Measurements from ENCODE around the gene TMEM170A. TPM values are rescaled to one million over a fixed set of nuclear protein-coding genes. Genes with fewer than 3 reads are reported as not detected.

Gene TMEM170A
- total and polyA plus RNA-seq, 2 of the 13 experiments (the other 11 are each of a cell fraction or from before 2014, with no cell fraction given), result 35.7 to 39.7 TPM

DNA sequence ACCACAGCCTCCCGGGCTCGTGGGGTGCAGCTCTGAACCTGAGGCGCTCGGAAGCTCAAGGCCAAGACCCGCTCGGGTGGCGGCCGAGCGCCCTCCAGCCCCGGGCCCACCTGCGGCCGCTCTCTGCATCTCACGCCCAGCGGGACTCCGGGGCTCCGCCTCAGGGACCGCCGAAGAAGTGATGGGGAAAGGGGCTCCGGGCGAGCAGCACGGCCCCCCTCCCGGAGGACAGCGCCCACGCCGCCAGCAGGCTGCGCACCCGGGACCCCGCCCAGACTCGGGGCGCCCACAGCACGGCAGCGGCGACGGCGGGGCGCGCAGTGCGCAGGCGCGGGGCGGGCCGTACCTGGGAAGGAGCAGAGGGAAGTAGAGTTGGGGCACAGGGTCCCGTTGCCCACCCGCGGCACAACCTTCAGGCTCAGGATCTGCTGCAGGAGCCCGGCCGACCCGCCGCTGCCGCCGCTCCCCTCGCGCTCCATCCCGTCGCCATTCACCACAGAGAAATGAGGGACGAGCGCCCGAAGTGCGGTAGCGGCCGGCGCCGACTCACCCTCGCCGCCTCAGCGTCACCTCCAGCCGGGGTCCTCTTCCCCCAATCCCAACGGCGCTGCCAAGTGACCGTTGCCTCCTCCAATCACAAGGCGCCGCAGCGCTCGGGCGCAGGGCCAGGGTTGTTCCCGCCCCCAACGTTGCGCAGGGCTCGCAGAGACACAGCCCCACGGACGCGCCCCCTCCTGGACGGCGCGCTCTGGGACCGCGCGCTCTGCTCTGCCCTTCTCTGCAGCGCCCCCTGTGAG, at the start of gene TMEM170A (continued):
- TF ChIP-seq FOXP1 (IDR thresholded peaks at IDR 0.05), result no peak
- TF ChIP-seq FOXP1 (CRISPR knock-in tag; IDR thresholded peaks at IDR 0.05), result peak; percentile 46
- TF ChIP-seq ZNF230 (CRISPR knock-in tag; IDR thresholded peaks at IDR 0.05), result no peak; the same call in 1 of the 2 replicates
- no peak for TF ChIP-seq SATB2 (CRISPR knock-in tag; IDR thresholded peaks at IDR 0.05)
- no peak; the same call in 1 of the 2 replicates for TF ChIP-seq JUN (CRISPR knock-in tag; IDR thresholded peaks at IDR 0.05)
- peak; percentile 73 for TF ChIP-seq ZNF329 (CRISPR knock-in tag; IDR thresholded peaks at IDR 0.05; ENCODE audit: low read depth)
- TF ChIP-seq ZBTB34 (CRISPR knock-in tag; IDR thresholded peaks at IDR 0.05), result no peak
- no peak; the same call in 1 of the 2 replicates for TF ChIP-seq ZFP41 (CRISPR knock-in tag; IDR thresholded peaks at IDR 0.05; ENCODE audit: borderline replicate concordance)
- 0 out of 2 replicates have a peak, but pooled peaks have one; percentile 19 for TF ChIP-seq SAFB2 (CRISPR knock-in tag; IDR thresholded peaks at IDR 0.05; ENCODE audit: borderline replicate concordance, low read depth)
- TF ChIP-seq ISX (CRISPR knock-in tag; conservative IDR thresholded peaks at IDR 0.05), result no peak
- no peak for TF ChIP-seq CERS6 (CRISPR knock-in tag; IDR thresholded peaks at IDR 0.05)
- no peak for TF ChIP-seq GTF2F1 (IDR thresholded peaks at IDR 0.05; ENCODE audit: low read length)
- TF ChIP-seq ZNF382 (CRISPR knock-in tag; IDR thresholded peaks at IDR 0.05; ENCODE audit: borderline replicate concordance), result no peak
- TF ChIP-seq, protein P1, sequence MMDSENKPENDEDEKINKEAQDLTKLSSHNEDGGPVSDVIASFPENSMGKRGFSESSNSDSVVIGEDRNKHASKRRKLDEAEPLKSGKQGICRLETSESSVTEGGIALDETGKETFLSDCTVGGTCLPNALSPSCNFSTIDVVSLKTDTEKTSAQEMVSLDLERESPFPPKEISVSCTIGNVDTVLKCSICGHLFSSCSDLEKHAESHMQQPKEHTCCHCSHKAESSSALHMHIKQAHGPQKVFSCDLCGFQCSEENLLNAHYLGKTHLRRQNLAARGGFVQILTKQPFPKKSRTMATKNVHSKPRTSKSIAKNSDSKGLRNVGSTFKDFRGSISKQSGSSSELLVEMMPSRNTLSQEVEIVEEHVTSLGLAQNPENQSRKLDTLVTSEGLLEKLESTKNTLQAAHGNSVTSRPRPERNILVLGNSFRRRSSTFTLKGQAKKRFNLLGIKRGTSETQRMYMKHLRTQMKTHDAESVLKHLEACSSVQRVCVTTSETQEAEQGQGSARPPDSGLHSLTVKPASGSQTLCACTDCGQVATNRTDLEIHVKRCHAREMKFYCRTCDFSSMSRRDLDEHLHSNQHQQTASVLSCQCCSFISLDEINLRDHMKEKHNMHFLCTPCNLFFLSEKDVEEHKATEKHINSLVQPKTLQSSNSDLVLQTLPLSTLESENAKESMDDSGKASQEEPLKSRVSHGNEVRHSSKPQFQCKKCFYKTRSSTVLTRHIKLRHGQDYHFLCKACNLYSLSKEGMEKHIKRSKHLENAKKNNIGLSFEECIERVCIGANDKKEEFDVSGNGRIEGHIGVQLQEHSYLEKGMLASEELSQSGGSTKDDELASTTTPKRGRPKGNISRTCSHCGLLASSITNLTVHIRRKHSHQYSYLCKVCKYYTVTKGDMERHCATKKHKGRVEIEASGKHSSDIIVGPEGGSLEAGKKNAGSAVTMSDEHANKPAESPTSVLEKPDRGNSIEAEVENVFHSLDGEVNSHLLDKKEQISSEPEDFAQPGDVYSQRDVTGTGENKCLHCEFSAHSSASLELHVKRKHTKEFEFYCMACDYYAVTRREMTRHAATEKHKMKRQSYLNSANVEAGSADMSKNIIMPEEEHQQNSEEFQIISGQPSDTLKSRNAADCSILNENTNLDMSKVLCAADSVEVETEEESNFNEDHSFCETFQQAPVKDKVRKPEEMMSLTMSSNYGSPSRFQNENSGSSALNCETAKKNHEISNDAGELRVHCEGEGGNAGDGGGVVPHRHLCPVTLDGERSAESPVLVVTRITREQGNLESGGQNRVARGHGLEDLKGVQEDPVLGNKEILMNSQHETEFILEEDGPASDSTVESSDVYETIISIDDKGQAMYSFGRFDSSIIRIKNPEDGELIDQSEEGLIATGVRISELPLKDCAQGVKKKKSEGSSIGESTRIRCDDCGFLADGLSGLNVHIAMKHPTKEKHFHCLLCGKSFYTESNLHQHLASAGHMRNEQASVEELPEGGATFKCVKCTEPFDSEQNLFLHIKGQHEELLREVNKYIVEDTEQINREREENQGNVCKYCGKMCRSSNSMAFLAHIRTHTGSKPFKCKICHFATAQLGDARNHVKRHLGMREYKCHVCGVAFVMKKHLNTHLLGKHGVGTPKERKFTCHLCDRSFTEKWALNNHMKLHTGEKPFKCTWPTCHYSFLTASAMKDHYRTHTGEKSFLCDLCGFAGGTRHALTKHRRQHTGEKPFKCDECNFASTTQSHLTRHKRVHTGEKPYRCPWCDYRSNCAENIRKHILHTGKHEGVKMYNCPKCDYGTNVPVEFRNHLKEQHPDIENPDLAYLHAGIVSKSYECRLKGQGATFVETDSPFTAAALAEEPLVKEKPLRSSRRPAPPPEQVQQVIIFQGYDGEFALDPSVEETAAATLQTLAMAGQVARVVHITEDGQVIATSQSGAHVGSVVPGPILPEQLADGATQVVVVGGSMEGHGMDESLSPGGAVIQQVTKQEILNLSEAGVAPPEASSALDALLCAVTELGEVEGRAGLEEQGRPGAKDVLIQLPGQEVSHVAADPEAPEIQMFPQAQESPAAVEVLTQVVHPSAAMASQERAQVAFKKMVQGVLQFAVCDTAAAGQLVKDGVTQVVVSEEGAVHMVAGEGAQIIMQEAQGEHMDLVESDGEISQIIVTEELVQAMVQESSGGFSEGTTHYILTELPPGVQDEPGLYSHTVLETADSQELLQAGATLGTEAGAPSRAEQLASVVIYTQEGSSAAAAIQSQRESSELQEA (CRISPR knock-in tag; IDR thresholded peaks at IDR 0.05; ENCODE audit: not compliant biosample characterization), result peak; percentile 83
- no peak for TF ChIP-seq NR2F6 (IDR thresholded peaks at IDR 0.05)
- TF ChIP-seq NR2F6 (CRISPR knock-in tag; IDR thresholded peaks at IDR 0.05), result peak; percentile 79; the same call in 1 of the 2 replicates
- TF ChIP-seq CCAR2 (optimal IDR thresholded peaks at IDR 0.05; ENCODE audit: low read depth, low read length), result no peak
- TF ChIP-seq PAWR (CRISPR knock-in tag; IDR thresholded peaks at IDR 0.05; ENCODE audit: borderline replicate concordance), result no peak
- TF ChIP-seq SOX13 (IDR thresholded peaks at IDR 0.05), result no peak
- peak in 1 of 2 experiments; percentile 76; a peak in 2 of 4 replicates for TF ChIP-seq SOX13 (CRISPR knock-in tag; conservative IDR thresholded peaks at IDR 0.05 in 1 of 2, IDR thresholded peaks at IDR 0.05 in 1 of 2)
